ENCODE data around the gene HLCS.

HLCS gene

GRCh38 chr21:36788120-36788638 lies 178.3 kb downstream of the HLCS start:
- no peak overlapping the region for H3K4me3 ChIP-seq (ENCODE audit: low read depth, low read length)
- no peaks in the 10 kb centered on the region for H3K27me3 ChIP-seq (ENCODE audit: control insufficient read depth, insufficient read depth, low read length)
- H3K36me3 ChIP-seq (ENCODE audit: control insufficient read depth, insufficient read depth, low read length): no peaks in the 10 kb centered on the region
- H3K9me3 ChIP-seq (ENCODE audit: control insufficient read depth, insufficient read depth, low read length): no peaks in the 10 kb centered on the region
- H3K4me1 ChIP-seq (ENCODE audit: control insufficient read depth, insufficient read depth, low read length): no peaks in the 10 kb centered on the region
- no peak overlapping the region for H3K9ac ChIP-seq (ENCODE audit: low read depth, low read length)

- H3K4me1 ChIP-seq (ENCODE audit: control insufficient read depth, insufficient read depth, low read length): no peaks in the 10 kb centered on the region
- no peaks in the 10 kb centered on the region for H3K27me3 ChIP-seq (ENCODE audit: control insufficient read depth, insufficient read depth, low read length)
Observed at GRCh38 chr21:36786186-36786585, 180.3 kb downstream of the HLCS start.

GRCh38 chr21:36785615-36786014 lies 180.9 kb downstream of the HLCS start:
- H3K4me3 ChIP-seq (ENCODE audit: low read depth, low read length): no peak overlapping the region

More at GRCh38 chr21:36786186-36786585, 180.3 kb downstream of the HLCS start:
- Histone ChIP-seq H3K9me3 (ENCODE audit: control insufficient read depth, insufficient read depth, low read length) (no peaks in the 10 kb centered on the region), H3K9ac (ENCODE audit: low read depth, low read length) (no peak overlapping the region), H3K4me3 (ENCODE audit: low read depth, low read length) (no peak overlapping the region), H3K36me3 (ENCODE audit: control insufficient read depth, insufficient read depth, low read length) (no peaks in the 10 kb centered on the region)

GRCh38 chr21:36784947-36785346 lies 181.5 kb downstream of the HLCS start:
- Histone ChIP-seq H3K36me3 (ENCODE audit: control insufficient read depth, insufficient read depth, low read length) (no peaks in the 10 kb centered on the region), H3K9ac (ENCODE audit: low read depth, low read length) (no peak overlapping the region), H3K9me3 (ENCODE audit: control insufficient read depth, insufficient read depth, low read length) (no peaks in the 10 kb centered on the region), H3K4me3 (ENCODE audit: low read depth, low read length) (no peak overlapping the region), H3K4me1 (ENCODE audit: control insufficient read depth, insufficient read depth, low read length) (no peaks in the 10 kb centered on the region), H3K27me3 (ENCODE audit: control insufficient read depth, insufficient read depth, low read length) (no peaks in the 10 kb centered on the region)

More at GRCh38 chr21:36785615-36786014, 180.9 kb downstream of the HLCS start:
- H3K36me3 ChIP-seq (ENCODE audit: control insufficient read depth, insufficient read depth, low read length): no peaks in the 10 kb centered on the region
- H3K9me3 ChIP-seq (ENCODE audit: control insufficient read depth, insufficient read depth, low read length): no peaks in the 10 kb centered on the region
- H3K9ac ChIP-seq (ENCODE audit: low read depth, low read length): no peak overlapping the region
- H3K4me1 ChIP-seq (ENCODE audit: control insufficient read depth, insufficient read depth, low read length): no peaks in the 10 kb centered on the region
- no peaks in the 10 kb centered on the region for H3K27me3 ChIP-seq (ENCODE audit: control insufficient read depth, insufficient read depth, low read length)

- Histone ChIP-seq H3K9ac (ENCODE audit: low read depth, low read length) (no peak overlapping the region), H3K4me1 (ENCODE audit: control insufficient read depth, insufficient read depth, low read length) (no peaks in the 10 kb centered on the region), H3K27me3 (ENCODE audit: control insufficient read depth, insufficient read depth, low read length) (no peaks in the 10 kb centered on the region), H3K36me3 (ENCODE audit: control insufficient read depth, insufficient read depth, low read length) (no peaks in the 10 kb centered on the region), H3K9me3 (ENCODE audit: control insufficient read depth, insufficient read depth, low read length) (peaks cover 4% of the 10 kb centered on the region), H3K4me3 (ENCODE audit: low read depth, low read length) (no peak overlapping the region)
Observed at GRCh38 chr21:36783612-36784374, 182.7 kb downstream of the HLCS start.

GRCh38 chr21:36780861-36781260 lies 185.6 kb downstream of the HLCS start:
- Histone ChIP-seq H3K27me3 (ENCODE audit: control insufficient read depth, insufficient read depth, low read length) (no peaks in the 10 kb centered on the region), H3K4me3 (ENCODE audit: low read depth, low read length) (no peak overlapping the region), H3K9me3 (ENCODE audit: control insufficient read depth, insufficient read depth, low read length) (peaks cover 4% of the 10 kb centered on the region), H3K9ac (ENCODE audit: low read depth, low read length) (no peak overlapping the region), H3K4me1 (ENCODE audit: control insufficient read depth, insufficient read depth, low read length) (no peaks in the 10 kb centered on the region), H3K36me3 (ENCODE audit: control insufficient read depth, insufficient read depth, low read length) (no peaks in the 10 kb centered on the region)

GRCh38 chr21:36776981-36777617 lies 189.4 kb downstream of the HLCS start:
- Histone ChIP-seq H3K4me1 (ENCODE audit: control insufficient read depth, insufficient read depth, low read length) (no peaks in the 10 kb centered on the region), H3K27me3 (ENCODE audit: control insufficient read depth, insufficient read depth, low read length) (no peaks in the 10 kb centered on the region), H3K9ac (ENCODE audit: low read depth, low read length) (no peak overlapping the region), H3K4me3 (ENCODE audit: low read depth, low read length) (no peak overlapping the region), H3K36me3 (ENCODE audit: control insufficient read depth, insufficient read depth, low read length) (no peaks in the 10 kb centered on the region), H3K9me3 (ENCODE audit: control insufficient read depth, insufficient read depth, low read length) (peaks cover 4% of the 10 kb centered on the region)

- Histone ChIP-seq H3K4me1 (ENCODE audit: control insufficient read depth, insufficient read depth, low read length) (no peaks in the 10 kb centered on the region), H3K27me3 (ENCODE audit: control insufficient read depth, insufficient read depth, low read length) (no peaks in the 10 kb centered on the region), H3K4me3 (ENCODE audit: low read depth, low read length) (no peak overlapping the region), H3K9ac (ENCODE audit: low read depth, low read length) (no peak overlapping the region), H3K9me3 (ENCODE audit: control insufficient read depth, insufficient read depth, low read length) (no peaks in the 10 kb centered on the region), H3K36me3 (ENCODE audit: control insufficient read depth, insufficient read depth, low read length) (no peaks in the 10 kb centered on the region)
Observed at GRCh38 chr21:36773995-36774394, 192.5 kb downstream of the HLCS start.

GRCh38 chr21:36773117-36773516 lies 193.4 kb downstream of the HLCS start:
- Histone ChIP-seq H3K4me1 (ENCODE audit: control insufficient read depth, insufficient read depth, low read length) (no peaks in the 10 kb centered on the region), H3K9ac (ENCODE audit: low read depth, low read length) (no peak overlapping the region), H3K4me3 (ENCODE audit: low read depth, low read length) (no peak overlapping the region), H3K9me3 (ENCODE audit: control insufficient read depth, insufficient read depth, low read length) (no peaks in the 10 kb centered on the region), H3K36me3 (ENCODE audit: control insufficient read depth, insufficient read depth, low read length) (no peaks in the 10 kb centered on the region), H3K27me3 (ENCODE audit: control insufficient read depth, insufficient read depth, low read length) (no peaks in the 10 kb centered on the region)

GRCh38 chr21:36769051-36769839 lies 197.2 kb downstream of the HLCS start:
- H3K36me3 ChIP-seq (ENCODE audit: control insufficient read depth, insufficient read depth, low read length): no peaks in the 10 kb centered on the region
- no peak overlapping the region for H3K4me3 ChIP-seq (ENCODE audit: low read depth, low read length)
- no peaks in the 10 kb centered on the region for H3K4me1 ChIP-seq (ENCODE audit: control insufficient read depth, insufficient read depth, low read length)
- H3K9ac ChIP-seq (ENCODE audit: low read depth, low read length): no peak overlapping the region
- no peaks in the 10 kb centered on the region for H3K9me3 ChIP-seq (ENCODE audit: control insufficient read depth, insufficient read depth, low read length)
- H3K27me3 ChIP-seq (ENCODE audit: control insufficient read depth, insufficient read depth, low read length): no peaks in the 10 kb centered on the region

- no peak overlapping the region for H3K4me3 ChIP-seq (ENCODE audit: low read depth, low read length)
- H3K4me1 ChIP-seq (ENCODE audit: control insufficient read depth, insufficient read depth, low read length): no peaks in the 10 kb centered on the region
- no peaks in the 10 kb centered on the region for H3K36me3 ChIP-seq (ENCODE audit: control insufficient read depth, insufficient read depth, low read length)
- H3K9ac ChIP-seq (ENCODE audit: low read depth, low read length): no peak overlapping the region
- H3K9me3 ChIP-seq (ENCODE audit: control insufficient read depth, insufficient read depth, low read length): no peaks in the 10 kb centered on the region
- no peaks in the 10 kb centered on the region for H3K27me3 ChIP-seq (ENCODE audit: control insufficient read depth, insufficient read depth, low read length)
Observed at GRCh38 chr21:36768496-36768895, 198.0 kb downstream of the HLCS start.

Measured in iPS-15b (cell line).